A549 (cell line): ENCODE data around the gene SORBS1. TPM values are rescaled to one million over a fixed set of nuclear protein-coding genes. Genes with fewer than 3 reads are reported as not detected.

ENCODE experiments used
- ATAC-seq, 2 experiments: fragments of 200-7000 bp in 1 of 2; fragments of >200 bp in 1 of 2; cut with Nextera tagmentation in 1 of 2; cut with Tn5 transposase in 1 of 2; 3 replicates each; pipeline versions ENCODE4 v1.8.0 to v1.9.1; 2018 to 2020; ENCODE audit warnings: mild to moderate bottlenecking in 1 of 2, moderate library complexity in 1 of 2
- CTCF ChIA-PET: fragments of 300-600 bp; sonication (Branson Sonifier 250); formaldehyde crosslinking; extraction: SDS; loops from one replicate; lab custom pipeline; 2021; ENCODE audit warnings: antibody characterized with exemption, inconsistent platforms; lab: Yijun Ruan, JAX
- POLR2A ChIA-PET: fragments of 350-600 bp; formaldehyde crosslinking; extraction: SDS; loops from one replicate; lab custom pipeline; 2021; ENCODE audit warnings: antibody characterized with exemption, inconsistent platforms; lab: Yijun Ruan, JAX
- DNase-seq, 2 experiments: peaks; one replicate each; pipeline versions ENCODE4 v3.0.0 to v3.0.0-alpha.2; 2011 to 2016; ENCODE audit warnings: low read depth in 1 of 2, low spot score in 1 of 2
- FAIRE-seq: peaks from 2 replicates; lab custom pipeline; 2011; peaks lifted over from hg19 to GRCh38; lab: Jason Lieb, UNC
- H3K27ac ChIP-seq, 2 experiments: fragments of >200 bp; sonication (Bioruptor Twin); formaldehyde crosslinking; 3 replicates each; pipeline ENCODE4 v1.5.1; 2016 to 2017
- H3K4me1 ChIP-seq: fragments of >200 bp; sonication (Bioruptor Twin); formaldehyde crosslinking; 3 replicates; pipeline ENCODE4 v1.6.1; 2016
- H3K4me2 ChIP-seq: fragments of >200 bp; sonication (Bioruptor Twin); formaldehyde crosslinking; 3 replicates; pipeline ENCODE4 v1.6.1; 2016
- H3K4me3 ChIP-seq: fragments of >200 bp; sonication (Bioruptor Twin); formaldehyde crosslinking; 3 replicates; pipeline ENCODE4 v1.5.1; 2016
- H3K9me3 ChIP-seq: fragments of >200 bp; sonication (Bioruptor Twin); formaldehyde crosslinking; 3 replicates; pipeline ENCODE4 v1.6.1; 2016
- BHLHE40 ChIP-seq: IDR thresholded peaks from 2 replicates; pipeline ENCODE4 v1.6.1; 2012; ENCODE audit warnings: low read depth, low read length, inconsistent platforms
- EHMT2 ChIP-seq: fragments of 200-600 bp; sonication (generic); IDR thresholded peaks from 2 replicates; pipeline ENCODE4 v1.6.1; 2016; ENCODE audit warnings: antibody characterized with exemption, low read depth, mild to moderate bottlenecking, moderate library complexity
- ELK1 ChIP-seq: fragments of 150-350 bp; IDR thresholded peaks from 2 replicates; pipeline ENCODE4 v1.6.1; 2014; ENCODE audit warnings: low read depth, mild to moderate bottlenecking, low read length
- EP300 ChIP-seq, 2 experiments: fragments of >200 bp; sonication (Bioruptor Twin); formaldehyde crosslinking; IDR thresholded peaks; 2 replicates in 1 of 2; 3 replicates in 1 of 2; pipeline ENCODE4 v1.6.1; 2016 to 2017
- ESRRA ChIP-seq: fragments of 150-350 bp; IDR thresholded peaks from 2 replicates; pipeline ENCODE4 v1.6.1; 2014; ENCODE audit warnings: mild to moderate bottlenecking, low read length, borderline replicate concordance
- FOXS1 ChIP-seq: fragments of 250-450 bp; sonication (Bioruptor Pico); IDR thresholded peaks from 2 replicates; pipeline ENCODE4 v1.5.0; 2020; ENCODE audit warnings: mild to moderate bottlenecking, moderate library complexity
- HEYL ChIP-seq: fragments of 250-450 bp; sonication (Bioruptor Pico); IDR thresholded peaks from 2 replicates; pipeline ENCODE4 v1.8.0; 2021; ENCODE audit warnings: mild to moderate bottlenecking, moderate library complexity
- HOXA7 ChIP-seq: fragments of 250-450 bp; sonication (Bioruptor Pico); IDR thresholded peaks from 2 replicates; pipeline ENCODE4 v1.5.0; 2020; ENCODE audit warnings: mild to moderate bottlenecking, moderate library complexity
- JUNB ChIP-seq: fragments of >200 bp; sonication (Bioruptor Twin); formaldehyde crosslinking; IDR thresholded peaks from 2 replicates; pipeline ENCODE4 v1.6.1; 2016
- MAFK ChIP-seq: fragments of 450-650 bp; IDR thresholded peaks from 2 replicates; pipeline ENCODE4 v1.6.1; 2014; ENCODE audit not compliant: partially characterized antibody
- MAZ ChIP-seq: fragments of 150-350 bp; IDR thresholded peaks from 2 replicates; pipeline ENCODE4 v1.6.1; 2014; ENCODE audit warnings: antibody characterized with exemption, low read depth, low read length, borderline replicate concordance
- MYC ChIP-seq: IDR thresholded peaks from 2 replicates; pipeline ENCODE4 v1.6.1; 2012; ENCODE audit warnings: mild to moderate bottlenecking, inconsistent platforms, low read length, improper control_type of control experiment, borderline replicate concordance
- NR3C1 ChIP-seq: fragments of >200 bp; sonication (Bioruptor Twin); formaldehyde crosslinking; IDR thresholded peaks from 3 replicates; pipeline ENCODE4 v1.6.1; 2017
- PHF8 ChIP-seq: fragments of 200-600 bp; sonication (generic); IDR thresholded peaks from 2 replicates; pipeline ENCODE4 v1.6.1; 2016; ENCODE audit warnings: low read depth, mild to moderate bottlenecking, antibody characterized with exemption, moderate library complexity, borderline replicate concordance
- POLR2A ChIP-seq: IDR thresholded peaks from 2 replicates; pipeline ENCODE4 v1.6.1; 2012; ENCODE audit warnings: mild to moderate bottlenecking, low read length
- RAD21 ChIP-seq, 2 experiments: fragments of >200 bp in 1 of 2; sonication (Bioruptor Twin) in 1 of 2; formaldehyde crosslinking in 1 of 2; IDR thresholded peaks in 1 of 2; conservative IDR thresholded peaks in 1 of 2; 2 replicates in 1 of 2; 3 replicates in 1 of 2; pipeline ENCODE4 v1.6.1; 2012 to 2018; ENCODE audit warnings: inconsistent platforms in 1 of 2
- RARB ChIP-seq: fragments of 250-450 bp; sonication (Bioruptor Pico); IDR thresholded peaks from 2 replicates; pipeline ENCODE4 v1.8.0; 2021; ENCODE audit warnings: mild to moderate bottlenecking, moderate library complexity
- SMC3 ChIP-seq: fragments of >200 bp; sonication (Bioruptor Twin); formaldehyde crosslinking; IDR thresholded peaks from 3 replicates; pipeline ENCODE4 v1.6.1; 2018; ENCODE audit warnings: inconsistent platforms
- SREBF2 ChIP-seq: fragments of 450-650 bp; IDR thresholded peaks from 2 replicates; pipeline ENCODE4 v1.6.1; 2014; ENCODE audit warnings: mild to moderate bottlenecking, moderate library complexity
- ZNF302 ChIP-seq: fragments of 250-450 bp; sonication (Bioruptor Pico); IDR thresholded peaks from 2 replicates; pipeline ENCODE4 v1.9.0; 2021; ENCODE audit warnings: inconsistent platforms, mild to moderate bottlenecking, moderate library complexity
- ZSCAN20 ChIP-seq: fragments of 250-450 bp; sonication (Bioruptor Pico); IDR thresholded peaks from 2 replicates; pipeline ENCODE4 v1.8.0; 2022; ENCODE audit warnings: mild to moderate bottlenecking, moderate library complexity
- WGBS: methylation state at CpG from one replicate; pipeline ENCODE4 v1.1.6; 2017; ENCODE audit errors: missing lambda C conversion rate; 5-methylcytosine and 5-hydroxymethylcytosine counted together
- polyA plus RNA-seq, 4 experiments: library from polyadenylated mRNA; depleted of rRNA in 3 of 4; stranded (reverse); fragments of >200 nt; fragmentation: RNase III in 1 of 4; extraction: RNeasy Plus Mini Kit Qiagen cat#74134 plus additional on column Dnase treatment in 1 of 4; gene quantifications; 2 replicates in 3 of 4; 3 replicates in 1 of 4; pipeline ENCODE4 v1.2.3, GENCODE V29; 2011 to 2017
- TF ChIP-seq, protein P1 (sequence below): fragments of >200 bp; sonication (Bioruptor Twin); formaldehyde crosslinking; IDR thresholded peaks from 2 replicates; pipeline ENCODE4 v1.6.1; 2016
- TF ChIP-seq, protein P2 (sequence below): fragments of 450-650 bp; IDR thresholded peaks from 2 replicates; pipeline ENCODE4 v1.6.1; 2014; ENCODE audit warnings: antibody characterized with exemption
- TF ChIP-seq, protein P3 (sequence below): IDR thresholded peaks from 2 replicates; pipeline ENCODE4 v1.6.1; 2012

The SORBS1 gene
- polyA plus RNA-seq, 2 of the 4 experiments (the other 2 are of a cell fraction): 0.39 to 0.80 TPM

- ChIA-PET POLR2A (no interaction called here), CTCF (interaction anchor here (0.7 to 14.1 kb wide), 11 partner anchors 9 to 437 kb away, joined by 3 to 254 read pairs (median 27); no protein-coding TSS in a partner anchor)
- TF ChIP-seq JUNB (no peak), MYC (no peak), NR3C1 (no peak), ZNF302 (no peak), RARB (CRISPR knock-in tag) (no peak), FOXS1 (CRISPR knock-in tag) (no peak), EP300 (IDR thresholded peaks at IDR 0.05) (no peak)
- Histone ChIP-seq H3K4me1 (no peaks in the 10 kb centered on the region), H3K9me3 (no peaks in the 10 kb centered on the region), H3K4me3 (no peak overlapping the region), H3K27ac (no peak overlapping the region), H3K4me2 (no peak overlapping the region)
- no peak for ATAC-seq
- FAIRE-seq: no peak
- WGBS: 82% methylated on average over 2 of the region's 2 CpGs
- no peak for DNase-seq
Measured at GRCh38 chr10:95428701-95429100, 132.5 kb downstream of the SORBS1 start.

DNA sequence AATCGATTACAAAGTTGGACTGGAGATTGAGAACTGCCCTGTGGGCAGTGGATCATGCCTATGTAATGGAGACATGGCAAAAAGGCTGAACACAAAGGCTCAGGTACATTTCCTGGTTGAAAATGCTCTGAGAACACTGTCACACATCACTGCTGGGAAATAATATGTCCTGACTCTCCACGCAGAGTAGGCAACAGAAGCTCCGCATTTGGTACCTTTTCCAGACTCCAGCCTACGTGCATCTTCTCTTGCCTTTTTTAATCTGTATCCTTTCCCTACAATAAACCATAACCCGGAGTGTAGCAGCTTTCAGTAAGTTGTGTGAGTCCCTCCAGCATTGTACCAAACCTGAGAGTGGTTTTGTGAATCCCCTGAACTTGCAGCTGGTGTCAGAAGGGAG, 134.7 kb downstream of the SORBS1 start:
- WGBS: 50% methylated on average over 5 of the region's 5 CpGs
- FAIRE-seq: no peak
- no peak for TF ChIP-seq PHF8
- TF ChIP-seq, protein P1, sequence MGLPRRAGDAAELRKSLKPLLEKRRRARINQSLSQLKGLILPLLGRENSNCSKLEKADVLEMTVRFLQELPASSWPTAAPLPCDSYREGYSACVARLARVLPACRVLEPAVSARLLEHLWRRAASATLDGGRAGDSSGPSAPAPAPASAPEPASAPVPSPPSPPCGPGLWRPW: no peak
- no peak for TF ChIP-seq JUNB
- no peak for TF ChIP-seq MYC
- no peak for TF ChIP-seq MAZ
- ChIA-PET CTCF (interaction anchor here (0.6 to 14.1 kb wide), 13 partner anchors 10 to 1088 kb away, joined by 3 to 254 read pairs (median 4); no protein-coding TSS in a partner anchor), POLR2A (no interaction called here)
- Histone ChIP-seq H3K9me3 (no peaks in the 10 kb centered on the region), H3K27ac (no peak overlapping the region), H3K4me1 (no peaks in the 10 kb centered on the region), H3K4me3 (no peak overlapping the region), H3K4me2 (no peak overlapping the region)
- no peak for ATAC-seq
- DNase-seq: no peak

DNA sequence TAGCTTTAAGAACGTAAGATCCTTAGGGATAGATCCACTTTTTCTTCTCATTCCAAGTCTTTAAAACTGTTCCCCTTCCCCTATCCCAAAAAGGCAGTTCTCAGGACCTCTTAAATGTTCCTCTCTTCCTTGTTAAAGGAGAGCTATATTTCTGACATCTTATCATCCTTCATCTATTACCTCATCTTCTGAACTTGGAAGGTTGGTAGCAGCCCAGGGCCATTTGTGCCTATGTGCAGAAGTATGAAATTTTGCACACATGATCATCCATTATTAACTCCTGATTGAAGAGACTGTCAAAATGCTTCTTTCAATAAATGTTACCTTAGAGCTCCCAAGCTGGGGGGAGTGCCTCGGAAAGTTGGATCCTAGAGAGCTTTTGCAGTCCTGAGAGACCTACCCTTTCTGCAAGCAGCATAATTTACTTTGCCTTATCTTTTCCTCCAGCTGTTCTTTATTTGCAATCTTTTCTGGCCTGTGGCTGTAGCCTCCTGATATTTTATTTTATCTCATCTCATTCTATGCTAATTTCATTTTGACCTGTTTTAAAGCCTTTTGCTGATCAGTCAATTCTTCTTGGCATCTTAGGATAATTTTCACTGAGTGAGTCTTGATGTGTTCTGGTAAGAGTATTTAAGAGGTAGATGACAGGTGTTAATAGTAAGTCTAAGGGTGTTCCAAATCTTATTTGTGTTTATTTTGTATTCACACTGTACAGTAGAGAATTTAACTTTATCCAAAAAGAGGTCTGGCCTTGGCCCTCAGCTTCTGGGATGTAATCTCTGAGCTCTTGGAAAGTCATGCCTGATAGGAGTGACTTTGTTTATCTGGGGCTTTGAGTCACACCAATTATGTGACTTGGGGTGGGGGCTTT, 135.3 kb downstream of the SORBS1 start:
- 38% methylated on average over 2 of the region's 2 CpGs for WGBS
- ATAC-seq (no peak), DNase-seq (no peak), FAIRE-seq (no peak)
- H3K27ac ChIP-seq: no peak overlapping the region
- TF ChIP-seq, protein P2, sequence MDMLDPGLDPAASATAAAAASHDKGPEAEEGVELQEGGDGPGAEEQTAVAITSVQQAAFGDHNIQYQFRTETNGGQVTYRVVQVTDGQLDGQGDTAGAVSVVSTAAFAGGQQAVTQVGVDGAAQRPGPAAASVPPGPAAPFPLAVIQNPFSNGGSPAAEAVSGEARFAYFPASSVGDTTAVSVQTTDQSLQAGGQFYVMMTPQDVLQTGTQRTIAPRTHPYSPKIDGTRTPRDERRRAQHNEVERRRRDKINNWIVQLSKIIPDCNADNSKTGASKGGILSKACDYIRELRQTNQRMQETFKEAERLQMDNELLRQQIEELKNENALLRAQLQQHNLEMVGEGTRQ: no peak
- no peak for TF ChIP-seq SMC3
- no peak for TF ChIP-seq HOXA7
- TF ChIP-seq ZSCAN20: no peak
- no peak for TF ChIP-seq RAD21 (conservative IDR thresholded peaks at IDR 0.05 in 1 of 2, IDR thresholded peaks at IDR 0.05 in 1 of 2)
- TF ChIP-seq ESRRA: no peak
- TF ChIP-seq FOXS1 (CRISPR knock-in tag): no peak
- no peak for TF ChIP-seq MAFK
- no peak for TF ChIP-seq ZNF302
- TF ChIP-seq, protein P3, sequence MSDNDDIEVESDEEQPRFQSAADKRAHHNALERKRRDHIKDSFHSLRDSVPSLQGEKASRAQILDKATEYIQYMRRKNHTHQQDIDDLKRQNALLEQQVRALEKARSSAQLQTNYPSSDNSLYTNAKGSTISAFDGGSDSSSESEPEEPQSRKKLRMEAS: no peak
- no peak for TF ChIP-seq EHMT2
- no peak for TF ChIP-seq POLR2A
- TF ChIP-seq HEYL (CRISPR knock-in tag): no peak
- no peak for TF ChIP-seq ELK1
- TF ChIP-seq MAZ: no peak
- TF ChIP-seq JUNB: no peak
- TF ChIP-seq SREBF2: no peak
- TF ChIP-seq BHLHE40: no peak
- H3K4me2 ChIP-seq: no peak overlapping the region
- CTCF ChIA-PET: interaction anchor here (0.6 to 14.1 kb wide), 10 partner anchors 9 to 1088 kb away, joined by 3 to 254 read pairs (median 4); no protein-coding TSS in a partner anchor
- no peak overlapping the region for H3K4me3 ChIP-seq
- H3K4me1 ChIP-seq: no peaks in the 10 kb centered on the region
- H3K9me3 ChIP-seq: no peaks in the 10 kb centered on the region
- POLR2A ChIA-PET: no interaction called here
